ENCODE measurements around the gene AKNA. TPM values are rescaled to one million over a fixed set of nuclear protein-coding genes. Genes with fewer than 3 reads are reported as not detected.

AKNA gene
- polyA plus RNA-seq, 3 donors: 3.3 to 147 (median 7.3) TPM

DNA sequence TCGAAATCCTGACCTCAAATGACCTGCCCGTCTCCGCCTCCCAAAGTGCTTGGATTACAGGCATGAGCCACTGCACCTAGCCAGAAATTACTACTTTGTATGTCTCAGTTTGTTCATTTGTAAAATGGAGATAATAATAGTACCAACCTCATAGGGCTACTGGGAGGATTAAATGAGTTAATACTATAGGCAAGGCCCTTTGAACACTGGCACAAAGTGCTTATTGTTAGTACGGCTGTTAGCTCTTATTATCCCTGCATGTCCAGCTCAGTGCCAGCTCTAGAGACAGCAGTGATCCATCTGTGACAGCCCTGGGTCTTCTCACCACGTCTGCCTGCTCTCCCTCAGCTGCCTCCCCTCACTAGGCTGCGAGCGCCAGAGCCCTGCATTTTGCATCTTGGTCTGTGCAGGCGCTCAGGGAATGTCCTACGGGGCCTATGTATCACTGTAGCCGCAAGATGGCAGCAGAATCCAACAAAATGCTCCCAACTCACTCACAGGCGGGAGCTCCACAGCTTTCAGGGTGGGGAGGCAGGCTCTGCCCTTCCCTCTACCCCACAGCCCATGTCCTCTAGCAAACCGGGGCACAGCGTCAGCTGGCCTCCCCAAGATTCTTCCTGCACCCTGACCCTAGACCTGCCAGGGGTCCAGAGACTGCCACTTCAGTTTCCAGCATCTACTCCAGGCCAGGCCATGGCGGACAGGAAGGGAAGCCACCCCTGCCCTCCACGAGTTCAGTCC lies 17.7 kb upstream of the AKNA start:
- Histone ChIP-seq H3K36me3 (replicated peaks in 1 of 2; ENCODE audit: control insufficient read depth in 1 of 2, insufficient read depth in 2 of 2, low read length in 2 of 2) (no peaks in the 10 kb centered on the region), H3K4me2 (replicated peaks; ENCODE audit: extremely low read depth, low read length, poor library complexity, severe bottlenecking) (no peak overlapping the region), H4K20me1 (ENCODE audit: insufficient read depth, low read length) (no peaks in the 10 kb centered on the region), H3K9ac (ENCODE audit: insufficient read depth, low read length, poor library complexity, severe bottlenecking) (no peak overlapping the region), H2AFZ (ENCODE audit: insufficient read depth, low read depth, low read length, poor library complexity, severe bottlenecking) (peak overlapping the region; percentile 50), H3K4me3 (replicated peaks in 1 of 3; ENCODE audit: low read depth in 2 of 3, low read length in 3 of 3) (no peak overlapping the region), H3K27me3 (ENCODE audit: control insufficient read depth in 2 of 2, insufficient read depth in 2 of 2, low read length in 2 of 2) (no peaks in the 10 kb centered on the region), H3K79me2 (ENCODE audit: insufficient read depth, low read length) (no peaks in the 10 kb centered on the region), H3K9me3 (replicated peaks in 1 of 2; ENCODE audit: control insufficient read depth in 1 of 2, insufficient read depth in 1 of 2, low read length in 2 of 2) (no peaks in the 10 kb centered on the region), H3K4me1 (ENCODE audit: control insufficient read depth in 1 of 2, insufficient read depth in 2 of 2, low read length in 2 of 2) (peaks cover 0 to 13% of the 10 kb centered on the region in 2 donors), H3K27ac (ENCODE audit: low read depth in 1 of 2, low read length in 2 of 2) (no peak overlapping the region)
- DNase-seq: peak; percentile 74 to 82 (median 79)
- TF ChIP-seq, protein P1, sequence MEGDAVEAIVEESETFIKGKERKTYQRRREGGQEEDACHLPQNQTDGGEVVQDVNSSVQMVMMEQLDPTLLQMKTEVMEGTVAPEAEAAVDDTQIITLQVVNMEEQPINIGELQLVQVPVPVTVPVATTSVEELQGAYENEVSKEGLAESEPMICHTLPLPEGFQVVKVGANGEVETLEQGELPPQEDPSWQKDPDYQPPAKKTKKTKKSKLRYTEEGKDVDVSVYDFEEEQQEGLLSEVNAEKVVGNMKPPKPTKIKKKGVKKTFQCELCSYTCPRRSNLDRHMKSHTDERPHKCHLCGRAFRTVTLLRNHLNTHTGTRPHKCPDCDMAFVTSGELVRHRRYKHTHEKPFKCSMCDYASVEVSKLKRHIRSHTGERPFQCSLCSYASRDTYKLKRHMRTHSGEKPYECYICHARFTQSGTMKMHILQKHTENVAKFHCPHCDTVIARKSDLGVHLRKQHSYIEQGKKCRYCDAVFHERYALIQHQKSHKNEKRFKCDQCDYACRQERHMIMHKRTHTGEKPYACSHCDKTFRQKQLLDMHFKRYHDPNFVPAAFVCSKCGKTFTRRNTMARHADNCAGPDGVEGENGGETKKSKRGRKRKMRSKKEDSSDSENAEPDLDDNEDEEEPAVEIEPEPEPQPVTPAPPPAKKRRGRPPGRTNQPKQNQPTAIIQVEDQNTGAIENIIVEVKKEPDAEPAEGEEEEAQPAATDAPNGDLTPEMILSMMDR (IDR thresholded peaks at IDR 0.05): peak; percentile 82
- H3K4me3 Mint-ChIP-seq: no peak overlapping the region
- intact Hi-C loops (cut with micrococcal nuclease): loop anchor here (1.0 to 10.0 kb wide), 4 partner anchors 79 to 248 kb away; no protein-coding TSS in a partner anchor
- H3K9me3 Mint-ChIP-seq: no peaks in the 10 kb centered on the region
- H3K27ac Mint-ChIP-seq: peak overlapping the region in 1 of 7 donors; percentile 68
- H3K27me3 Mint-ChIP-seq (ENCODE audit: low read depth in 3 of 3): peaks cover 0 to 4% (median 1%) of the 10 kb centered on the region in 3 donors
- H3K4me1 Mint-ChIP-seq: peaks cover 14% of the 10 kb centered on the region
- 20% methylated on average over 5 of the region's 15 CpGs for WGBS (ENCODE audit: insufficient coverage)
- no peaks in the 10 kb centered on the region for H3K36me3 Mint-ChIP-seq

DNA sequence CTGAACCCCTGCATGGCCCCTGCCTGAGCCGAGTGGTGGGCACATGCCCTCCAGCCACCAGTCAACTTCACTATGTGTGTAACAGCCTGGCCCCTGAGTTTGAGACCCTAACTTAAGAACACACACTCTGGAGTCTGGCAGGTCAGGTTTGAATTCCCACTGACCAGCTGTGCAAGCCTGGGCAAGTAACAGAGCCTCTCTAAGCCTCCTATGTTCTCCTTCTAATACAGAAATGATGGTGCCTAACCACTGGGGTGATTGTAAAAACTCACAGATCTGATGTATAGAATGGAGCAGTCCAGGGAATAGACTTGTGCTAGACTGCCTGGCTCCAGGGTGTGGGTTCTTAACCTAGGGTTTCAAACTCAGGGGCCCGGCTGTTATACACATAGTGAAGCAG lies 16.7 kb upstream of the AKNA start:
- intact Hi-C loops (cut with micrococcal nuclease): loop anchor here in 1 of 2 donors (2.0 to 10.0 kb wide), 2 partner anchors 80 to 248 kb away; no protein-coding TSS in a partner anchor
- Mint-ChIP-seq H3K4me1 (peaks cover 10% of the 10 kb centered on the region), H3K4me3 (no peak overlapping the region), H3K36me3 (no peaks in the 10 kb centered on the region), H3K27me3 (ENCODE audit: low read depth in 3 of 3) (peaks cover 0 to 4% (median 1%) of the 10 kb centered on the region in 3 donors), H3K27ac (peak overlapping the region in 1 of 7 donors; percentile 60), H3K9me3 (no peaks in the 10 kb centered on the region)
- Histone ChIP-seq H3K4me3 (replicated peaks in 1 of 3; ENCODE audit: low read depth in 2 of 3, low read length in 3 of 3) (no peak overlapping the region), H3K27me3 (ENCODE audit: control insufficient read depth in 2 of 2, insufficient read depth in 2 of 2, low read length in 2 of 2) (no peaks in the 10 kb centered on the region), H2AFZ (ENCODE audit: insufficient read depth, low read depth, low read length, poor library complexity, severe bottlenecking) (no peak overlapping the region), H3K9me3 (replicated peaks in 1 of 2; ENCODE audit: control insufficient read depth in 1 of 2, insufficient read depth in 1 of 2, low read length in 2 of 2) (no peaks in the 10 kb centered on the region), H4K20me1 (ENCODE audit: insufficient read depth, low read length) (no peaks in the 10 kb centered on the region), H3K79me2 (ENCODE audit: insufficient read depth, low read length) (no peaks in the 10 kb centered on the region), H3K4me1 (ENCODE audit: control insufficient read depth in 1 of 2, insufficient read depth in 2 of 2, low read length in 2 of 2) (peaks cover 0 to 11% of the 10 kb centered on the region in 2 donors), H3K36me3 (replicated peaks in 1 of 2; ENCODE audit: control insufficient read depth in 1 of 2, insufficient read depth in 2 of 2, low read length in 2 of 2) (no peaks in the 10 kb centered on the region), H3K27ac (ENCODE audit: low read depth in 1 of 2, low read length in 2 of 2) (no peak overlapping the region), H3K4me2 (replicated peaks; ENCODE audit: extremely low read depth, low read length, poor library complexity, severe bottlenecking) (no peak overlapping the region), H3K9ac (ENCODE audit: insufficient read depth, low read length, poor library complexity, severe bottlenecking) (no peak overlapping the region)
- WGBS (ENCODE audit: insufficient coverage): 100% methylated on average over 1 of the region's 2 CpGs
- no peak for DNase-seq
- TF ChIP-seq, protein P1 (IDR thresholded peaks at IDR 0.05): no peak
